Gastrocnemius medialis (tissue), 4 donors: Measurements from ENCODE around the gene GAGE2A.
"Not testable (repeated sequence)": the region's sequence is repeated elsewhere in the genome, so short reads cannot be mapped to it uniquely, and the experiment has no call there.

ENCODE experiments used
- POLR2A ChIP-seq, 2 donors: fragments of 450-650 bp; IDR thresholded peaks; one replicate each; pipeline ENCODE4 v1.6.1; 2017; ENCODE audit warnings: antibody characterized with exemption in 2 of 2, mild to moderate bottlenecking in 2 of 2, moderate library complexity in 2 of 2
- TF ChIP-seq, protein P1 (sequence below), 5 experiments: fragments of 450-650 bp in 3 of 5; fragments of 200-600 bp in 2 of 5; sonication (generic) in 2 of 5; IDR thresholded peaks in 4 of 5; conservative IDR thresholded peaks in 1 of 5; 1 replicate in 4 of 5; 2 replicates in 1 of 5; pipeline ENCODE4 v1.5.1; 2016 to 2019; ENCODE audit warnings: antibody characterized with exemption in 5 of 5, mild to moderate bottlenecking in 3 of 5, moderate library complexity in 3 of 5

DNA sequence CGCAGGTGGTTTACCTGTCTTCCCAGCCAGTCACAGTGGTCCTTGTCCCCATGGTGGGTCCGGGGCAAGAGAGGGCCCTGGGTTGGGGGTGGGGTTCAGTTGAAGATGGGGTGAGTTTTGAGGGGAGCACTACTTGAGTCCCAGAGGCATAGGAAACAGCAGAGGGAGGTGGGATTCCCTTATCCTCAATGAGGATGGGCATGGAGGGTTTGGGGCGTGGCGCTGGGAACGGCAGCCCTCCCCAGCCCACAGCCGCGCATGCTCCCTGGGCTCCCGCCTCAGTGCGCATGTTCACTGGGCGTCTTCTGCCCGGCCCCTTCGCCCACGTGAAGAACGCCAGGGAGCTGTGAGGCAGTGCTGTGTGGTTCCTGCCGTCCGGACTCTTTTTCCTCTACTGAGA lies 28.8 kb upstream of the GAGE2A start, which contains the start of gene GAGE12F:
- TF ChIP-seq, protein P1, sequence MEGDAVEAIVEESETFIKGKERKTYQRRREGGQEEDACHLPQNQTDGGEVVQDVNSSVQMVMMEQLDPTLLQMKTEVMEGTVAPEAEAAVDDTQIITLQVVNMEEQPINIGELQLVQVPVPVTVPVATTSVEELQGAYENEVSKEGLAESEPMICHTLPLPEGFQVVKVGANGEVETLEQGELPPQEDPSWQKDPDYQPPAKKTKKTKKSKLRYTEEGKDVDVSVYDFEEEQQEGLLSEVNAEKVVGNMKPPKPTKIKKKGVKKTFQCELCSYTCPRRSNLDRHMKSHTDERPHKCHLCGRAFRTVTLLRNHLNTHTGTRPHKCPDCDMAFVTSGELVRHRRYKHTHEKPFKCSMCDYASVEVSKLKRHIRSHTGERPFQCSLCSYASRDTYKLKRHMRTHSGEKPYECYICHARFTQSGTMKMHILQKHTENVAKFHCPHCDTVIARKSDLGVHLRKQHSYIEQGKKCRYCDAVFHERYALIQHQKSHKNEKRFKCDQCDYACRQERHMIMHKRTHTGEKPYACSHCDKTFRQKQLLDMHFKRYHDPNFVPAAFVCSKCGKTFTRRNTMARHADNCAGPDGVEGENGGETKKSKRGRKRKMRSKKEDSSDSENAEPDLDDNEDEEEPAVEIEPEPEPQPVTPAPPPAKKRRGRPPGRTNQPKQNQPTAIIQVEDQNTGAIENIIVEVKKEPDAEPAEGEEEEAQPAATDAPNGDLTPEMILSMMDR (IDR thresholded peaks at IDR 0.05 in 4 of 5, conservative IDR thresholded peaks at IDR 0.05 in 1 of 5), result not testable (repeated sequence)
- not testable (repeated sequence) for TF ChIP-seq POLR2A (IDR thresholded peaks at IDR 0.05)
